ENCODE data around the gene ADCY7. TPM values are rescaled to one million over a fixed set of nuclear protein-coding genes. Genes with fewer than 3 reads are reported as not detected.

Gene ADCY7
- total RNA-seq, 1 experiment from 2014 or later: 4.0 TPM

- Histone ChIP-seq H3K4ac (ENCODE audit: low read depth, low read length) (no peak overlapping the region), H2BK20ac (ENCODE audit: low read depth, low read length, poor library complexity, severe bottlenecking) (no peak overlapping the region), H3K4me2 (ENCODE audit: insufficient read depth, insufficient read length, low read length) (no peak overlapping the region), H3K14ac (ENCODE audit: insufficient read depth, low read length) (no peak overlapping the region), H3K79me2 (ENCODE audit: insufficient read depth, low read length) (no peaks in the 10 kb centered on the region; the same call in 1 of the 2 replicates), H3T11ph (ENCODE audit: low read length) (no peak overlapping the region), H3K4me1 (ENCODE audit: insufficient read depth, low read length) (no peaks in the 10 kb centered on the region), H3K56ac (ENCODE audit: insufficient read length, low read depth, low read length) (no peak overlapping the region), H3K23ac (ENCODE audit: insufficient read length, low read depth, low read length) (no peak overlapping the region), H3K9me3 (ENCODE audit: control insufficient read depth, low read depth, low read length) (no peaks in the 10 kb centered on the region), H4K91ac (ENCODE audit: insufficient read length, low read depth, low read length) (no peak overlapping the region), H2BK120ac (ENCODE audit: low read depth, low read length, poor library complexity, severe bottlenecking) (no peak overlapping the region), H3K27me3 (ENCODE audit: insufficient read depth, low read length) (no peaks in the 10 kb centered on the region), H4K5ac (ENCODE audit: insufficient read length, low read depth, low read length) (no peak overlapping the region), H3K18ac (ENCODE audit: insufficient read length, low read depth, low read length) (no peak overlapping the region), H3K9ac (ENCODE audit: extremely low read depth, insufficient read length, low read length) (no peak overlapping the region), H3K27ac (ENCODE audit: insufficient read length, low read depth, low read length) (no peak overlapping the region), H4K20me1 (ENCODE audit: control insufficient read depth, insufficient read depth, insufficient read length) (no peaks in the 10 kb centered on the region), H3K23me2 (ENCODE audit: insufficient read length, low read depth, low read length, poor library complexity, severe bottlenecking) (no peaks in the 10 kb centered on the region), H2BK5ac (ENCODE audit: insufficient read length, low read length) (no peak overlapping the region), H2AFZ (ENCODE audit: low read length) (no peak overlapping the region), H2BK12ac (ENCODE audit: insufficient read length, low read depth, low read length) (no peak overlapping the region), H3K79me1 (ENCODE audit: insufficient read depth, low read depth, low read length, poor library complexity, severe bottlenecking) (no peaks in the 10 kb centered on the region), H4K8ac (replicated peaks; ENCODE audit: insufficient read length, low read depth, low read length) (no peak overlapping the region), H2BK15ac (ENCODE audit: low read depth, low read length) (no peak overlapping the region), H2AK5ac (ENCODE audit: insufficient read length, low read length) (no peak overlapping the region)
- Mint-ChIP-seq H3K4me3 (no peak overlapping the region), H3K9me3 (no peaks in the 10 kb centered on the region; a peak in 1 of 5 replicates), H3K27me3 (ENCODE audit: low read depth) (no peaks in the 10 kb centered on the region), H3K36me3 (ENCODE audit: insufficient read depth in 1 of 3, low read depth in 3 of 3) (peaks cover 21 to 73% (median 59%) of the 10 kb centered on the region in 3 experiments; a peak in 5 of 7 replicates), H3K27ac (peak overlapping the region in 1 of 3 experiments; percentile 65; a peak in 2 of 7 replicates), H3K4me1 (peaks cover 3 to 10% of the 10 kb centered on the region in 2 experiments; a peak in 3 of 4 replicates)
- no peak for DNase-seq
- TF ChIP-seq, protein P1, sequence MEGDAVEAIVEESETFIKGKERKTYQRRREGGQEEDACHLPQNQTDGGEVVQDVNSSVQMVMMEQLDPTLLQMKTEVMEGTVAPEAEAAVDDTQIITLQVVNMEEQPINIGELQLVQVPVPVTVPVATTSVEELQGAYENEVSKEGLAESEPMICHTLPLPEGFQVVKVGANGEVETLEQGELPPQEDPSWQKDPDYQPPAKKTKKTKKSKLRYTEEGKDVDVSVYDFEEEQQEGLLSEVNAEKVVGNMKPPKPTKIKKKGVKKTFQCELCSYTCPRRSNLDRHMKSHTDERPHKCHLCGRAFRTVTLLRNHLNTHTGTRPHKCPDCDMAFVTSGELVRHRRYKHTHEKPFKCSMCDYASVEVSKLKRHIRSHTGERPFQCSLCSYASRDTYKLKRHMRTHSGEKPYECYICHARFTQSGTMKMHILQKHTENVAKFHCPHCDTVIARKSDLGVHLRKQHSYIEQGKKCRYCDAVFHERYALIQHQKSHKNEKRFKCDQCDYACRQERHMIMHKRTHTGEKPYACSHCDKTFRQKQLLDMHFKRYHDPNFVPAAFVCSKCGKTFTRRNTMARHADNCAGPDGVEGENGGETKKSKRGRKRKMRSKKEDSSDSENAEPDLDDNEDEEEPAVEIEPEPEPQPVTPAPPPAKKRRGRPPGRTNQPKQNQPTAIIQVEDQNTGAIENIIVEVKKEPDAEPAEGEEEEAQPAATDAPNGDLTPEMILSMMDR (conservative IDR thresholded peaks at IDR 0.05): no peak
- no CpG with 5 or more reads among the region's 11 CpGs for whole genome bisulfite sequencing (ENCODE audit: extremely low coverage, insufficient read length, low lambda C conversion rate)
Measured at GRCh38 chr16:50329446-50330189, 63.3 kb downstream of the ADCY7 start.

Measured in H9 (cell line).